Jurkat, Clone E6-1 (cell line): Measurements from ENCODE around the gene PCDHGA2. TPM values are rescaled to one million over a fixed set of nuclear protein-coding genes. Genes with fewer than 3 reads are reported as not detected.
A peak's percentile ranks its signal among the peaks of the same experiment; 100 is the strongest.
"Not testable (repeated sequence)": the region's sequence is repeated elsewhere in the genome, so short reads cannot be mapped to it uniquely, and the experiment has no call there.

Source experiments
- DNase-seq: peaks from one replicate; pipeline ENCODE4 v3.0.0-alpha.2; 2011; ENCODE audit warnings: low read depth, low spot score
- H3K4me3 ChIP-seq: 2 replicates; pipeline ENCODE4 v1.5.1; 2011; ENCODE audit warnings: mild to moderate bottlenecking, low read length, control low read depth, moderate library complexity
- polyA plus RNA-seq: library from polyadenylated mRNA; unstranded; fragments of >200 nt; gene quantifications from one replicate; pipeline ENCODE4 v1.2.1, GENCODE V29; 2012; ENCODE audit warnings: missing spikeins; ENCODE audit not compliant: insufficient read length, insufficient read depth

PCDHGA2 gene
- polyA plus RNA-seq, result not detected

- H3K4me3 ChIP-seq, result no peak within 1 kb of the TSS
- DNase-seq, result no peak
Observed at GRCh38 chr5:141338538-141339306, at the start of gene PCDHGA2. Gene PCDHGA2 (plus strand): TSS chr5:141338760.

DNA sequence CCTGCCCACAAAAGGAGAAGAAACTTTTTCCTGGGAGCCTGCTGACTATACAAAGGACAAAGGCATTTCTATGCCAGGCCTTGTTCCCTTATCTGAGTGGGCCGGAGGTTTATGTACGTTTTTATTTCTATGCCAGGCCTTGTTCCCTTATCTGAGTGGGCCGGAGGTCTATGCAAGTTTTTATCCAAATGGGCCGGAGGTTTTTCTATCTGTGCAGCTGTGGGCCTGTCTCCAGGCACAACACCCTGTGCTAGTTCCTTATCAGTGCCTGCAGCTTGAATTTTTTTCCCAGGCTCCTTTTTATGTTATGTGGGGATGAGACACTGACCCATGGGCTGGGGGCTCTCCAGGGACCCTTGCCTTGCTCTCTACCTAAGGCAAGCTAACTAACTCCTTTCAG is 40.2 kb upstream of the PCDHGA2 start:
- no peak overlapping the region for H3K4me3 ChIP-seq
- DNase-seq, result no peak

- DNase-seq, result no peak
- no peak within 1 kb of the TSS for H3K4me3 ChIP-seq
Observed at GRCh38 chr5:141303756-141304155, 34.8 kb upstream of the PCDHGA2 start, which contains the start of gene SLC25A2. Gene SLC25A2 (minus strand): TSS chr5:141304049. CDS start chr5:141303865, 184 bp downstream.

DNA sequence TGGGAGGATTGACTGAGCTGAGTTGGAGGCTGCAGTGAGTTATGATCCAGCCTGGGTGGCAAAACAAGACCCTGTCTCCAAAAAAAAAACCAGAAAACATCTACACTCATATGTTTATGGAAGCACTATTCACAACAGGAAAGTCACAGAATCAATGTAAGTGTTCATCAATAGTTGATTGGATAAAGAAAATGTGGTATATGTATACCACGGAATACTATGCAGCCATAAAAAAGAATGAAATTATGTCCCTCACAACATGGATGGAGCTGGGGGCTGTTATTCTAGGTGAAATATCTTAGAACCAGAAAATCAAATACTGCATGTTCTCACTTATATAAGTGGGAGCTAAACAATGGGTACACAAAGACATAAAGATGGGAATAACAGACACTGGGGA is 31.9 kb upstream of the PCDHGA2 start:
- no peak for DNase-seq
- no peak overlapping the region for H3K4me3 ChIP-seq

DNA sequence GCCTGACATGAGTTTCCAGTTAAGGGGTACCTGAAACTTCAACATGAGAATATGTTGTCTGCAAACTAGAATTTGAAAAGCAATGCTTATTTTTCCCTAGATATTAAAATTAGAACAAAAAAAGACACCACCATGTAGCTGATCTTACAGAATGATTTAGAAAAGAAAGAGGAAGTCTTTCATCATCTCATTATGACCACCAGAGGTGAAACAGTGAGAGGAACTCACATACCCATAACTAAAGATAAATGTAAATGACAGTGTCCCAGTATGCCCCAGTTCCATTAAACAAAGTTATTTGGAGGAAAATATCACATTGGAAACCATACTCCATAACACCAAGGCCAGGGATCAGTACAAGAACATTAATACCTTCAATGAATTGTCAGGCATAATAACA is 24.8 kb upstream of the PCDHGA2 start:
- no peak overlapping the region for H3K4me3 ChIP-seq
- no peak for DNase-seq

- H3K4me3 ChIP-seq, DNase-seq: not testable (repeated sequence)
Observed at GRCh38 chr5:141316963-141317362, 21.6 kb upstream of the PCDHGA2 start.

DNA sequence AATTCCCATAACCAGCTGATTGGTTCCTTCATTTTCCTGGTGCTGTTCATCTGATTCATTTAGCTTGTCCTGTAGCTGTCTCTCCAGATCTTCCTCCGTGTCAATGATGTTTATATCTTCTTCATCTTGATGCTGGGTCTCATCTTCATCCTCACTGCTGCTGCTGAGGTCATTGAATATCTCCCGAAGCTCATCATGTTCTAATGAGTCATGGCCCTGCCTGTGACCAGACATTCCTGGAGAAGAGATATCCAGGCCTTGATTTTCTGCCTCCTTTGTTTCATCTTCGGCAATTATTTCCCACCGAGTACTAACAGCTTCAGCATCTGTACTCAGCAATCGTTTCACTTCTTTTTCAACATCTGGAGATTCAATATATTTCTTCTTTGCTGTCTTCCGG is 19.4 kb upstream of the PCDHGA2 start:
- no peak overlapping the region for H3K4me3 ChIP-seq
- DNase-seq, result no peak

DNA sequence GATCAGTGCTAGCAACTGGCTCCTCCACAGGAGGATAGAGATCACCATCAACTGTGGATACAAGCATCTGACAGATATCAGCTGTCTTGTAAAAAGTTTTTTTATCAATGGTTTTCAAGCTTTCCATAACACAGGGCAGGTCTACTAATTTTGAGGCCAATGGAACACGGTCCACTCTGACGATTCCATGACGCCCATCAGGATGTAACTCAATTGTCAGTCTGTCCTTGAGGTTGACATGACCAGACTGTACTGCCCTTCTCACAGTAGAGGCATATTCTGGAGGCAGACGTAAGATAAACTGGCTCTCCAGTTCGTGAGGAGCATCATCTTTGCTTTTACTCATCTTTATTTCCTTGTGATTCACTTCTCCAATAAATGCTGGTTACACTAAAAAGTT is 18.9 kb upstream of the PCDHGA2 start:
- no peak for DNase-seq
- peak overlapping the region; percentile 84 for H3K4me3 ChIP-seq

- DNase-seq, result peak; percentile 88
Observed at GRCh38 chr5:141320225-141321169, 18.1 kb upstream of the PCDHGA2 start, which contains the start of gene TAF7. Gene TAF7 (minus strand): TSS chr5:141320784. CDS start chr5:141320044, 740 bp downstream.

GRCh38 chr5:141322261-141322660 is 16.3 kb upstream of the PCDHGA2 start:
- no peak for DNase-seq
- no peak overlapping the region for H3K4me3 ChIP-seq

More at GRCh38 chr5:141320225-141321169, 18.1 kb upstream of the PCDHGA2 start, which contains the start of gene TAF7:
- peak within 1 kb of the TSS; percentile 84 for H3K4me3 ChIP-seq

DNA sequence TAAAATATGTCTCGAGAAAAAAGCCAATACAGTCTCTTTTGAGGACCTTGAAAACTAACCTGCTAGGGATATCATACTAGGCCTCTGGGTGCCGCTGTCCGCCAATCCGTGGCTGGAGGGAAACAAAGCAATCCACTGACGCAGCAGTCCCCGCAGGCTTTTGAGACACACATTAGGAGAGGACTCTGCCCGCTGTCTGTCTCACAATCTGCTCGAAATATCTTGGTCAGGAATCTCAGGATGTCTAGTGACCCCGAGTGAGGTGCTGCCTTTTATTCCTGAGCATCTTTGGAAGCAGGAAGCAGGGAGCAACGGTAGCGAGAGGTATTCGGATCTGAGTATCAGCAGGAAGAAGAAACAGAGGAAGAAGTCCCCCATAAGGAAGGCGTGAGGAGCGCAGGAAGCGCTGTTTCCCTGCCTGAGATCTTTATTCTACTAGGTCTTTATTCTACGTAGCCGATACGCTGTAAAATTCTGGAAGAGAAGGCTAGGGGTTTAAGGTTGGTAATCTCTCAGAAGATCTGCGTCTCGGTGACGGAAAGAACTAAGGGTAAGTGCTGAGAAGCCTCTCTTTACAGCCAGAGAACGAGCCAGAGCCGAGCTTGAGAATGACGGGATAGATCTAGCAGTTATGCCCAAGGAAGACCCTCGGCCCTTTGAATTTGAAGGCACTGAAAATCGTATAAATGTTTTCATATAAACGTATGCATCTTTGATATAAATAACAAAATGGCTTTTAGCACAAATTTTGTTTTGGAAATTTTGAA is 12.3 kb upstream of the PCDHGA2 start:
- no peak overlapping the region for H3K4me3 ChIP-seq
- no peak for DNase-seq

- H3K4me3 ChIP-seq, result no peak overlapping the region
- DNase-seq, result no peak
Observed at GRCh38 chr5:141328231-141328630, 10.3 kb upstream of the PCDHGA2 start.

- DNase-seq, result no peak
- H3K4me3 ChIP-seq, result no peak within 1 kb of the TSS
Observed at GRCh38 chr5:141330299-141331080, 8.1 kb upstream of the PCDHGA2 start, which contains the start of gene PCDHGA1. Gene PCDHGA1 (plus strand): TSS chr5:141330514.

- not testable (repeated sequence) for DNase-seq, H3K4me3 ChIP-seq
Observed at GRCh38 chr5:141332571-141332970, 6.0 kb upstream of the PCDHGA2 start.

- H3K4me3 ChIP-seq, DNase-seq: not testable (repeated sequence)
Observed at GRCh38 chr5:141340781-141341354, 2.3 kb downstream of the PCDHGA2 start.

GRCh38 chr5:141342773-141343172 is 4.2 kb downstream of the PCDHGA2 start:
- DNase-seq, result no peak
- no peak overlapping the region for H3K4me3 ChIP-seq

DNA sequence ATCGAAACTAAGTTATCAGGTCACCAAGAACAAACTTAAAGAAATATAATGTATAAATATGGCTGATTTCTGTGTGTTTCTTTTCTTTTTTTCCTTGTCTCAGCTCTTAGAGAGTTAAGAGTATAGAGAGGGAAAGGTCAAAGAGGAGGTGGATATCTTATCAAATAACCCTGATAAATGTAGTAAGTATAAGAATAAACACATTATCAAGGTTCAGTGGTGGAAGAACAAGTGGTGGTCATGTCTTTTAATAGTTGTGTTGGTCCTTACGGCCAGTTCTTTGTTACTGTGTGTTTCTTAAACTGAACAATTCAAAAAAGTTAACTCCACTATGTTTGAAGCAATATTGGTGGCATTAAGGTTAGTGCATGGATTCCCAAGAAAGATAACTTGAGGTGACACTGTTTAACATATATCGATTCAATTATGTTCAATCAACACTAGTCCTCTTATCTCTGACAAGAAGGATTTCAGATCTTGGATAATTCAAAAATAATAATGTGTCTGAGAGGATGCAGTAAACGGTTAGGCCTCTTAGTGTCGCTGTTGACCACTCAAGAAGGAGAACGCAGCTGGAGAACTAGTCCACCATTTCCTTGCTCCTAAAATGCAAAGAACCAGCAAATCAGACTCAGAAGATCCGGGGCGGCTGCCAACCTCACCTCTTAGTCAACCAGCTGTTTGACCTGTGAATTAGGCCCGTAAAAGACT is 4.8 kb downstream of the PCDHGA2 start, which contains the start of gene PCDHGA3:
TSS of gene PCDHGA3 (plus strand) at position 588 of the 711 bp plus-strand sequence. CDS start 205 bp downstream, outside the sequence.
- no peak for DNase-seq
- H3K4me3 ChIP-seq, result no peak within 1 kb of the TSS
